ENCODE results near the gene GPR35. TPM values are rescaled to one million over a fixed set of nuclear protein-coding genes. Genes with fewer than 3 reads are reported as not detected.

Gene GPR35
- total RNA-seq, 1 experiment from 2014 or later, result 4.2 TPM

DNA sequence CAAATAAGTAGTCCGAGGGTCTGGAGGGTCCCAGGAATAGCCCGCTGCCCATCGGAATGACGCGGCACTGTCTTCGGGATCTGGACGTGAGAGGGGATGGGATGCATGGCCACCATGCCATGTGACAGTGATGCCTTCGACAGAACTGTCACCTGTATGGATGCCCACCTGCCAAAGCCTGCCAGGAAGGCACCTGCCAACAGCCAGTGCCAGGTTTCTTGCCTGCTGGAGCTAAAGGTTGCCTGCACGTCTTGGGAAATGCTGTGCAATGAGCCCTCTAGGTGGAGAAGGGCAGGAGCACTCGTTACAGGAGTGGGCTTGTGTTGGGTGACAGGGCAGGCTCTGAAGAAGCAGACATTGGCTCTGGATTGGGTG lies 20.5 kb downstream of the GPR35 start:
- no peaks in the 10 kb centered on the region for H3K4me1 ChIP-seq (ENCODE audit: control insufficient read depth in 1 of 2, insufficient read depth in 2 of 2, low read length in 2 of 2)
- ChIA-PET POLR2A (no interaction called here), CTCF (no interaction called here), RAD21 (ENCODE audit: low non-redundant PET in 1 of 2, low total read pairs in 2 of 2, uncharacterized antibody in 2 of 2, unreplicated experiment in 2 of 2) (no interaction called here)
- no peak overlapping the region for H3K4me3 ChIP-seq (replicated peaks in 1 of 2; ENCODE audit: low read depth in 1 of 2, low read length in 2 of 2)
- H3K9ac ChIP-seq (ENCODE audit: low read length), result no peak overlapping the region
- H3K79me2 ChIP-seq (ENCODE audit: insufficient read depth, low read length), result no peaks in the 10 kb centered on the region
- no peaks in the 10 kb centered on the region for H3K9me2 ChIP-seq (ENCODE audit: insufficient read depth)
- no peak for ATAC-seq
- H4K20me1 ChIP-seq (ENCODE audit: insufficient read depth), result no peaks in the 10 kb centered on the region
- H3K4me2 ChIP-seq (ENCODE audit: low read length), result no peak overlapping the region
- no peaks in the 10 kb centered on the region for H3K9me3 ChIP-seq (ENCODE audit: control insufficient read depth in 1 of 2, insufficient read depth in 1 of 2, low read depth in 1 of 2, low read length in 2 of 2)
- H3K36me3 ChIP-seq (ENCODE audit: control insufficient read depth in 1 of 2, insufficient read depth in 2 of 2, low read length in 2 of 2), result no peaks in the 10 kb centered on the region
- H2AFZ ChIP-seq (ENCODE audit: low read depth, low read length, poor library complexity, severe bottlenecking), result no peak overlapping the region
- DNase-seq (ENCODE audit: low read depth, low spot score), result no peak
- TF ChIP-seq, protein P1, sequence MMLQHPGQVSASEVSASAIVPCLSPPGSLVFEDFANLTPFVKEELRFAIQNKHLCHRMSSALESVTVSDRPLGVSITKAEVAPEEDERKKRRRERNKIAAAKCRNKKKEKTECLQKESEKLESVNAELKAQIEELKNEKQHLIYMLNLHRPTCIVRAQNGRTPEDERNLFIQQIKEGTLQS (IDR thresholded peaks at IDR 0.05), result no peak
- no peak for TF ChIP-seq JUND (IDR thresholded peaks at IDR 0.05)
- no peak for TF ChIP-seq POLR2AphosphoS5 (IDR thresholded peaks at IDR 0.05; ENCODE audit: low read depth, low read length)
- no peak for TF ChIP-seq SRF (IDR thresholded peaks at IDR 0.05; ENCODE audit: low read depth)
- no peak for TF ChIP-seq FOSL1 (IDR thresholded peaks at IDR 0.05; ENCODE audit: low read depth)
- TF ChIP-seq ZFX (IDR thresholded peaks at IDR 0.05), result no peak
- TF ChIP-seq, protein P2, sequence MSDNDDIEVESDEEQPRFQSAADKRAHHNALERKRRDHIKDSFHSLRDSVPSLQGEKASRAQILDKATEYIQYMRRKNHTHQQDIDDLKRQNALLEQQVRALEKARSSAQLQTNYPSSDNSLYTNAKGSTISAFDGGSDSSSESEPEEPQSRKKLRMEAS (IDR thresholded peaks at IDR 0.05), result no peak
- no peak for TF ChIP-seq RAD21 (IDR thresholded peaks at IDR 0.05; ENCODE audit: low read depth)
- TF ChIP-seq SIN3A (IDR thresholded peaks at IDR 0.05; ENCODE audit: low read depth), result no peak
- no peak for TF ChIP-seq EGR1 (IDR thresholded peaks at IDR 0.05; ENCODE audit: low read depth)
- no peak for TF ChIP-seq TCF7L2 (IDR thresholded peaks at IDR 0.05; ENCODE audit: borderline replicate concordance, extremely low read depth, insufficient read depth, insufficient read length)
- TF ChIP-seq EZH2 (IDR thresholded peaks at IDR 0.05), result no peak
- TF ChIP-seq, protein P3, sequence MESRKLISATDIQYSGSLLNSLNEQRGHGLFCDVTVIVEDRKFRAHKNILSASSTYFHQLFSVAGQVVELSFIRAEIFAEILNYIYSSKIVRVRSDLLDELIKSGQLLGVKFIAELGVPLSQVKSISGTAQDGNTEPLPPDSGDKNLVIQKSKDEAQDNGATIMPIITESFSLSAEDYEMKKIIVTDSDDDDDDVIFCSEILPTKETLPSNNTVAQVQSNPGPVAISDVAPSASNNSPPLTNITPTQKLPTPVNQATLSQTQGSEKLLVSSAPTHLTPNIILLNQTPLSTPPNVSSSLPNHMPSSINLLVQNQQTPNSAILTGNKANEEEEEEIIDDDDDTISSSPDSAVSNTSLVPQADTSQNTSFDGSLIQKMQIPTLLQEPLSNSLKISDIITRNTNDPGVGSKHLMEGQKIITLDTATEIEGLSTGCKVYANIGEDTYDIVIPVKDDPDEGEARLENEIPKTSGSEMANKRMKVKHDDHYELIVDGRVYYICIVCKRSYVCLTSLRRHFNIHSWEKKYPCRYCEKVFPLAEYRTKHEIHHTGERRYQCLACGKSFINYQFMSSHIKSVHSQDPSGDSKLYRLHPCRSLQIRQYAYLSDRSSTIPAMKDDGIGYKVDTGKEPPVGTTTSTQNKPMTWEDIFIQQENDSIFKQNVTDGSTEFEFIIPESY (IDR thresholded peaks at IDR 0.05; ENCODE audit: extremely low read depth, insufficient replicate concordance, low read length), result no peak
- no peak for TF ChIP-seq CBX3 (IDR thresholded peaks at IDR 0.05; ENCODE audit: low read depth)
- no peak for TF ChIP-seq YY1 (IDR thresholded peaks at IDR 0.05; ENCODE audit: extremely low read depth, insufficient replicate concordance, low read depth, low read length)
- TF ChIP-seq ELF1 (IDR thresholded peaks at IDR 0.05; ENCODE audit: borderline replicate concordance, low read depth), result no peak
- TF ChIP-seq EZH2phosphoT487 (IDR thresholded peaks at IDR 0.05; ENCODE audit: borderline replicate concordance), result no peak
- no peak for TF ChIP-seq POLR2A (IDR thresholded peaks at IDR 0.05; ENCODE audit: borderline replicate concordance, extremely low read depth, insufficient read depth, insufficient read length)
- TF ChIP-seq ZNF274 (IDR thresholded peaks at IDR 0.05; ENCODE audit: low read depth, low read length), result no peak
- TF ChIP-seq, protein P4, sequence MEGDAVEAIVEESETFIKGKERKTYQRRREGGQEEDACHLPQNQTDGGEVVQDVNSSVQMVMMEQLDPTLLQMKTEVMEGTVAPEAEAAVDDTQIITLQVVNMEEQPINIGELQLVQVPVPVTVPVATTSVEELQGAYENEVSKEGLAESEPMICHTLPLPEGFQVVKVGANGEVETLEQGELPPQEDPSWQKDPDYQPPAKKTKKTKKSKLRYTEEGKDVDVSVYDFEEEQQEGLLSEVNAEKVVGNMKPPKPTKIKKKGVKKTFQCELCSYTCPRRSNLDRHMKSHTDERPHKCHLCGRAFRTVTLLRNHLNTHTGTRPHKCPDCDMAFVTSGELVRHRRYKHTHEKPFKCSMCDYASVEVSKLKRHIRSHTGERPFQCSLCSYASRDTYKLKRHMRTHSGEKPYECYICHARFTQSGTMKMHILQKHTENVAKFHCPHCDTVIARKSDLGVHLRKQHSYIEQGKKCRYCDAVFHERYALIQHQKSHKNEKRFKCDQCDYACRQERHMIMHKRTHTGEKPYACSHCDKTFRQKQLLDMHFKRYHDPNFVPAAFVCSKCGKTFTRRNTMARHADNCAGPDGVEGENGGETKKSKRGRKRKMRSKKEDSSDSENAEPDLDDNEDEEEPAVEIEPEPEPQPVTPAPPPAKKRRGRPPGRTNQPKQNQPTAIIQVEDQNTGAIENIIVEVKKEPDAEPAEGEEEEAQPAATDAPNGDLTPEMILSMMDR (IDR thresholded peaks at IDR 0.05 in 2 of 3, conservative IDR thresholded peaks at IDR 0.05 in 1 of 3; ENCODE audit: borderline replicate concordance in 1 of 3, insufficient read depth in 1 of 3, low read depth in 2 of 3, low read length in 2 of 3), result no peak
- H3K27me3 ChIP-seq (ENCODE audit: insufficient read depth, low read length), result peaks cover 12% of the 10 kb centered on the region
- H3K27ac ChIP-seq (ENCODE audit: low read depth, low read length), result no peak overlapping the region
- BruUV-seq (replicated peaks), result no TSS peak
- intact Hi-C loops (cut with micrococcal nuclease), result no loop called here

All from HCT116 (cell line).